Measurements from ENCODE around the gene CDH24. TPM values are rescaled to one million over a fixed set of nuclear protein-coding genes. Genes with fewer than 3 reads are reported as not detected.

The CDH24 gene
- total and polyA plus RNA-seq, 2 of the 13 experiments (the other 11 are each of a cell fraction or from before 2014, with no cell fraction given), result 0.69 to 0.99 TPM

DNA sequence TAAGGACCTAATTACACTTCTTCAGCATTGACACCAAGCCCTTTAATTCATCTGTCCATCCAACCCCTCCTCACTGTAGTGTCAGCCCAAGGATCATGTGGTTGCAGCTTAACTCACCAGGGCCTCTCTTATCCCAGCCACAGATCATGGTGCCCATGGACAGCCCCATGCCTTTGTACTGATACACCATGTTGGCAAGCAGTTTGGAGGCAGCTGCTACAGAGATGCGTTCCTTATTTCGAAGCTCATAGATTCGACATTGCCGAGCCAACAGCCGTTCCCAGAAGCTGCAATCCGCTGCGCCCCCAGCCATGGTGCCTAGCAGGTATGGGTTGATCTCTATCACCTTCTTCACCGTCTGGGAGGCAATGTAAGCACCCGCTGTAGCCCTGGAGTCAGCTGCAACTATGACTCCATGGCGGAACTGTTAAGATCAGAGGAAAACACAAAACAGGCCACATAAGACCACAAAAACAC is 24.0 kb downstream of the CDH24 start (continued):
- TF ChIP-seq, protein P1, sequence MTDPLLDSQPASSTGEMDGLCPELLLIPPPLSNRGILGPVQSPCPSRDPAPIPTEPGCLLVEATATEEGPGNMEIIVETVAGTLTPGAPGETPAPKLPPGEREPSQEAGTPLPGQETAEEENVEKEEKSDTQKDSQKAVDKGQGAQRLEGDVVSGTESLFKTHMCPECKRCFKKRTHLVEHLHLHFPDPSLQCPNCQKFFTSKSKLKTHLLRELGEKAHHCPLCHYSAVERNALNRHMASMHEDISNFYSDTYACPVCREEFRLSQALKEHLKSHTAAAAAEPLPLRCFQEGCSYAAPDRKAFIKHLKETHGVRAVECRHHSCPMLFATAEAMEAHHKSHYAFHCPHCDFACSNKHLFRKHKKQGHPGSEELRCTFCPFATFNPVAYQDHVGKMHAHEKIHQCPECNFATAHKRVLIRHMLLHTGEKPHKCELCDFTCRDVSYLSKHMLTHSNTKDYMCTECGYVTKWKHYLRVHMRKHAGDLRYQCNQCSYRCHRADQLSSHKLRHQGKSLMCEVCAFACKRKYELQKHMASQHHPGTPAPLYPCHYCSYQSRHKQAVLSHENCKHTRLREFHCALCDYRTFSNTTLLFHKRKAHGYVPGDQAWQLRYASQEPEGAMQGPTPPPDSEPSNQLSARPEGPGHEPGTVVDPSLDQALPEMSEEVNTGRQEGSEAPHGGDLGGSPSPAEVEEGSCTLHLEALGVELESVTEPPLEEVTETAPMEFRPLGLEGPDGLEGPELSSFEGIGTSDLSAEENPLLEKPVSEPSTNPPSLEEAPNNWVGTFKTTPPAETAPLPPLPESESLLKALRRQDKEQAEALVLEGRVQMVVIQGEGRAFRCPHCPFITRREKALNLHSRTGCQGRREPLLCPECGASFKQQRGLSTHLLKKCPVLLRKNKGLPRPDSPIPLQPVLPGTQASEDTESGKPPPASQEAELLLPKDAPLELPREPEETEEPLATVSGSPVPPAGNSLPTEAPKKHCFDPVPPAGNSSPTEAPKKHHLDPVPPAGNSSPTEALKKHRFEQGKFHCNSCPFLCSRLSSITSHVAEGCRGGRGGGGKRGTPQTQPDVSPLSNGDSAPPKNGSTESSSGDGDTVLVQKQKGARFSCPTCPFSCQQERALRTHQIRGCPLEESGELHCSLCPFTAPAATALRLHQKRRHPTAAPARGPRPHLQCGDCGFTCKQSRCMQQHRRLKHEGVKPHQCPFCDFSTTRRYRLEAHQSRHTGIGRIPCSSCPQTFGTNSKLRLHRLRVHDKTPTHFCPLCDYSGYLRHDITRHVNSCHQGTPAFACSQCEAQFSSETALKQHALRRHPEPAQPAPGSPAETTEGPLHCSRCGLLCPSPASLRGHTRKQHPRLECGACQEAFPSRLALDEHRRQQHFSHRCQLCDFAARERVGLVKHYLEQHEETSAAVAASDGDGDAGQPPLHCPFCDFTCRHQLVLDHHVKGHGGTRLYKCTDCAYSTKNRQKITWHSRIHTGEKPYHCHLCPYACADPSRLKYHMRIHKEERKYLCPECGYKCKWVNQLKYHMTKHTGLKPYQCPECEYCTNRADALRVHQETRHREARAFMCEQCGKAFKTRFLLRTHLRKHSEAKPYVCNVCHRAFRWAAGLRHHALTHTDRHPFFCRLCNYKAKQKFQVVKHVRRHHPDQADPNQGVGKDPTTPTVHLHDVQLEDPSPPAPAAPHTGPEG (CRISPR knock-in tag; IDR thresholded peaks at IDR 0.05), result 0 out of 2 replicates have a peak, but pooled peaks have one; percentile 22
- no peak for TF ChIP-seq RBM22 (optimal IDR thresholded peaks at IDR 0.05; ENCODE audit: low read length)
- no peak for TF ChIP-seq NR2F1 (CRISPR knock-in tag; IDR thresholded peaks at IDR 0.05)
- no peak for TF ChIP-seq HDAC1 (CRISPR knock-in tag; IDR thresholded peaks at IDR 0.05)
- TF ChIP-seq FOXO1 (CRISPR knock-in tag; IDR thresholded peaks at IDR 0.05), result 0 out of 2 replicates have a peak, but pooled peaks have one; percentile 36
- TF ChIP-seq, protein P2, sequence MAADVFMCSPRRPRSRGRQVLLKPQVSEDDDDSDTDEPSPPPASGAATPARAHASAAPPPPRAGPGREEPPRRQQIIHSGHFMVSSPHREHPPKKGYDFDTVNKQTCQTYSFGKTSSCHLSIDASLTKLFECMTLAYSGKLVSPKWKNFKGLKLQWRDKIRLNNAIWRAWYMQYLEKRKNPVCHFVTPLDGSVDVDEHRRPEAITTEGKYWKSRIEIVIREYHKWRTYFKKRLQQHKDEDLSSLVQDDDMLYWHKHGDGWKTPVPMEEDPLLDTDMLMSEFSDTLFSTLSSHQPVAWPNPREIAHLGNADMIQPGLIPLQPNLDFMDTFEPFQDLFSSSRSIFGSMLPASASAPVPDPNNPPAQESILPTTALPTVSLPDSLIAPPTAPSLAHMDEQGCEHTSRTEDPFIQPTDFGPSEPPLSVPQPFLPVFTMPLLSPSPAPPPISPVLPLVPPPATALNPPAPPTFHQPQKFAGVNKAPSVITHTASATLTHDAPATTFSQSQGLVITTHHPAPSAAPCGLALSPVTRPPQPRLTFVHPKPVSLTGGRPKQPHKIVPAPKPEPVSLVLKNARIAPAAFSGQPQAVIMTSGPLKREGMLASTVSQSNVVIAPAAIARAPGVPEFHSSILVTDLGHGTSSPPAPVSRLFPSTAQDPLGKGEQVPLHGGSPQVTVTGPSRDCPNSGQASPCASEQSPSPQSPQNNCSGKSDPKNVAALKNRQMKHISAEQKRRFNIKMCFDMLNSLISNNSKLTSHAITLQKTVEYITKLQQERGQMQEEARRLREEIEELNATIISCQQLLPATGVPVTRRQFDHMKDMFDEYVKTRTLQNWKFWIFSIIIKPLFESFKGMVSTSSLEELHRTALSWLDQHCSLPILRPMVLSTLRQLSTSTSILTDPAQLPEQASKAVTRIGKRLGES (CRISPR knock-in tag; IDR thresholded peaks at IDR 0.05; ENCODE audit: borderline replicate concordance), result no peak
- TF ChIP-seq DPF2 (CRISPR knock-in tag; IDR thresholded peaks at IDR 0.05; ENCODE audit: borderline replicate concordance, low read depth), result 0 out of 2 replicates have a peak, but pooled peaks have one; percentile 41
- TF ChIP-seq TGIF2 (CRISPR knock-in tag; IDR thresholded peaks at IDR 0.05), result no peak
- TF ChIP-seq, protein P3, sequence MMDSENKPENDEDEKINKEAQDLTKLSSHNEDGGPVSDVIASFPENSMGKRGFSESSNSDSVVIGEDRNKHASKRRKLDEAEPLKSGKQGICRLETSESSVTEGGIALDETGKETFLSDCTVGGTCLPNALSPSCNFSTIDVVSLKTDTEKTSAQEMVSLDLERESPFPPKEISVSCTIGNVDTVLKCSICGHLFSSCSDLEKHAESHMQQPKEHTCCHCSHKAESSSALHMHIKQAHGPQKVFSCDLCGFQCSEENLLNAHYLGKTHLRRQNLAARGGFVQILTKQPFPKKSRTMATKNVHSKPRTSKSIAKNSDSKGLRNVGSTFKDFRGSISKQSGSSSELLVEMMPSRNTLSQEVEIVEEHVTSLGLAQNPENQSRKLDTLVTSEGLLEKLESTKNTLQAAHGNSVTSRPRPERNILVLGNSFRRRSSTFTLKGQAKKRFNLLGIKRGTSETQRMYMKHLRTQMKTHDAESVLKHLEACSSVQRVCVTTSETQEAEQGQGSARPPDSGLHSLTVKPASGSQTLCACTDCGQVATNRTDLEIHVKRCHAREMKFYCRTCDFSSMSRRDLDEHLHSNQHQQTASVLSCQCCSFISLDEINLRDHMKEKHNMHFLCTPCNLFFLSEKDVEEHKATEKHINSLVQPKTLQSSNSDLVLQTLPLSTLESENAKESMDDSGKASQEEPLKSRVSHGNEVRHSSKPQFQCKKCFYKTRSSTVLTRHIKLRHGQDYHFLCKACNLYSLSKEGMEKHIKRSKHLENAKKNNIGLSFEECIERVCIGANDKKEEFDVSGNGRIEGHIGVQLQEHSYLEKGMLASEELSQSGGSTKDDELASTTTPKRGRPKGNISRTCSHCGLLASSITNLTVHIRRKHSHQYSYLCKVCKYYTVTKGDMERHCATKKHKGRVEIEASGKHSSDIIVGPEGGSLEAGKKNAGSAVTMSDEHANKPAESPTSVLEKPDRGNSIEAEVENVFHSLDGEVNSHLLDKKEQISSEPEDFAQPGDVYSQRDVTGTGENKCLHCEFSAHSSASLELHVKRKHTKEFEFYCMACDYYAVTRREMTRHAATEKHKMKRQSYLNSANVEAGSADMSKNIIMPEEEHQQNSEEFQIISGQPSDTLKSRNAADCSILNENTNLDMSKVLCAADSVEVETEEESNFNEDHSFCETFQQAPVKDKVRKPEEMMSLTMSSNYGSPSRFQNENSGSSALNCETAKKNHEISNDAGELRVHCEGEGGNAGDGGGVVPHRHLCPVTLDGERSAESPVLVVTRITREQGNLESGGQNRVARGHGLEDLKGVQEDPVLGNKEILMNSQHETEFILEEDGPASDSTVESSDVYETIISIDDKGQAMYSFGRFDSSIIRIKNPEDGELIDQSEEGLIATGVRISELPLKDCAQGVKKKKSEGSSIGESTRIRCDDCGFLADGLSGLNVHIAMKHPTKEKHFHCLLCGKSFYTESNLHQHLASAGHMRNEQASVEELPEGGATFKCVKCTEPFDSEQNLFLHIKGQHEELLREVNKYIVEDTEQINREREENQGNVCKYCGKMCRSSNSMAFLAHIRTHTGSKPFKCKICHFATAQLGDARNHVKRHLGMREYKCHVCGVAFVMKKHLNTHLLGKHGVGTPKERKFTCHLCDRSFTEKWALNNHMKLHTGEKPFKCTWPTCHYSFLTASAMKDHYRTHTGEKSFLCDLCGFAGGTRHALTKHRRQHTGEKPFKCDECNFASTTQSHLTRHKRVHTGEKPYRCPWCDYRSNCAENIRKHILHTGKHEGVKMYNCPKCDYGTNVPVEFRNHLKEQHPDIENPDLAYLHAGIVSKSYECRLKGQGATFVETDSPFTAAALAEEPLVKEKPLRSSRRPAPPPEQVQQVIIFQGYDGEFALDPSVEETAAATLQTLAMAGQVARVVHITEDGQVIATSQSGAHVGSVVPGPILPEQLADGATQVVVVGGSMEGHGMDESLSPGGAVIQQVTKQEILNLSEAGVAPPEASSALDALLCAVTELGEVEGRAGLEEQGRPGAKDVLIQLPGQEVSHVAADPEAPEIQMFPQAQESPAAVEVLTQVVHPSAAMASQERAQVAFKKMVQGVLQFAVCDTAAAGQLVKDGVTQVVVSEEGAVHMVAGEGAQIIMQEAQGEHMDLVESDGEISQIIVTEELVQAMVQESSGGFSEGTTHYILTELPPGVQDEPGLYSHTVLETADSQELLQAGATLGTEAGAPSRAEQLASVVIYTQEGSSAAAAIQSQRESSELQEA (CRISPR knock-in tag; IDR thresholded peaks at IDR 0.05; ENCODE audit: not compliant biosample characterization), result no peak
- TF ChIP-seq PRMT3 (CRISPR knock-in tag; IDR thresholded peaks at IDR 0.05; ENCODE audit: borderline replicate concordance, low read depth), result no peak
- no peak for TF ChIP-seq RFX1 (IDR thresholded peaks at IDR 0.05)
- TF ChIP-seq ATF1 (CRISPR knock-in tag; IDR thresholded peaks at IDR 0.05), result no peak
